Caco-2 (cell line): ENCODE results near the gene NUMA1. TPM values are rescaled to one million over a fixed set of nuclear protein-coding genes. Genes with fewer than 3 reads are reported as not detected.

Experiments
- BruUV-seq: library from RNA; stranded (reverse); fragments of 400-500 nt; replicated peaks from 2 replicates; lab custom pipeline; 2021; lab: Mats Ljungman, UMichigan
- CTCF ChIA-PET: fragments of 300-600 bp; sonication (Branson Sonifier 250); formaldehyde crosslinking; loops from one replicate; lab custom pipeline; 2022; ENCODE audit warnings: antibody characterized with exemption; lab: Charles Lee
- POLR2A ChIA-PET: fragments of 300-600 bp; sonication (Branson Sonifier 250); formaldehyde crosslinking; loops from one replicate; lab custom pipeline; 2022; ENCODE audit warnings: antibody characterized with exemption; lab: Charles Lee
- DNase-seq, 2 experiments: peaks; one replicate each; pipeline versions ENCODE4 v3.0.0 to v3.0.0-alpha.2; 2020 to 2022
- H3K27me3 ChIP-seq: replicated peaks from 2 replicates; pipeline ENCODE4 v1.6.0; 2011; ENCODE audit warnings: low read length; ENCODE audit not compliant: control insufficient read depth, insufficient read depth
- H3K36me3 ChIP-seq: 2 replicates; pipeline ENCODE4 v1.5.1; 2011; ENCODE audit warnings: low read length; ENCODE audit not compliant: control insufficient read depth, insufficient read depth
- H3K4me1 ChIP-seq: fragments of 250-450 bp; sonication (Bioruptor Pico); 2 replicates; pipeline ENCODE4 v1.5.1; 2020; ENCODE audit warnings: mild to moderate bottlenecking
- H3K4me3 ChIP-seq: 2 replicates; pipeline ENCODE4 v1.5.1; 2011; ENCODE audit warnings: low read depth, mild to moderate bottlenecking, control low read depth, low read length
- H3K9me3 ChIP-seq: fragments of 250-450 bp; sonication (Bioruptor Pico); 2 replicates; pipeline ENCODE4 v1.5.1; 2020; ENCODE audit warnings: mild to moderate bottlenecking, moderate library complexity
- H3K27ac Mint-ChIP-seq: one replicate; pipeline ENCODE4 v1.8.0; 2022; ENCODE audit warnings: mixed read lengths; ENCODE audit not compliant: unreplicated experiment
- H3K27me3 Mint-ChIP-seq: one replicate; pipeline ENCODE4 v1.8.0; 2022; ENCODE audit warnings: mixed read lengths; ENCODE audit not compliant: insufficient read depth, unreplicated experiment
- H3K36me3 Mint-ChIP-seq: one replicate; pipeline ENCODE4 v1.8.0; 2022; ENCODE audit warnings: mild to moderate bottlenecking, mixed read lengths; ENCODE audit not compliant: insufficient read depth, unreplicated experiment
- H3K4me1 Mint-ChIP-seq: one replicate; pipeline ENCODE4 v1.8.0; 2022; ENCODE audit warnings: low read depth, mixed read lengths; ENCODE audit not compliant: unreplicated experiment
- H3K4me3 Mint-ChIP-seq: one replicate; pipeline ENCODE4 v1.8.0; 2022; ENCODE audit warnings: mild to moderate bottlenecking, moderate library complexity, mixed read lengths; ENCODE audit not compliant: unreplicated experiment
- H3K9me3 Mint-ChIP-seq: one replicate; pipeline ENCODE4 v1.8.0; 2022; ENCODE audit warnings: mixed read lengths; ENCODE audit not compliant: unreplicated experiment
- intact Hi-C: fragments of 100-400 bp; cut with micrococcal nuclease; formaldehyde crosslinking; loops from one replicate; pipeline ENCODE4 v1.10.0; 2022; ENCODE audit not compliant: unreplicated experiment
- total RNA-seq: library from RNA; stranded (reverse); gene quantifications from 2 replicates; pipeline ENCODE4 v1.2.3, GENCODE V29; 2022
- TF ChIP-seq, protein P1 (sequence below), 2 experiments: fragments of 200-600 bp in 1 of 2; IDR thresholded peaks; 1 replicate in 1 of 2; 2 replicates in 1 of 2; pipeline versions ENCODE4 v1.5.1 to v1.8.0; 2011 to 2022; ENCODE audit warnings: antibody characterized with exemption in 1 of 2, control low read depth in 1 of 2, inconsistent platforms in 1 of 2, low read depth in 1 of 2, low read length in 1 of 2, mild to moderate bottlenecking in 1 of 2, moderate library complexity in 1 of 2; ENCODE audit not compliant: insufficient read depth in 1 of 2, severe bottlenecking in 1 of 2, unreplicated experiment in 1 of 2

The NUMA1 gene
- total RNA-seq, 1 experiment from 2014 or later: 190 TPM

DNA sequence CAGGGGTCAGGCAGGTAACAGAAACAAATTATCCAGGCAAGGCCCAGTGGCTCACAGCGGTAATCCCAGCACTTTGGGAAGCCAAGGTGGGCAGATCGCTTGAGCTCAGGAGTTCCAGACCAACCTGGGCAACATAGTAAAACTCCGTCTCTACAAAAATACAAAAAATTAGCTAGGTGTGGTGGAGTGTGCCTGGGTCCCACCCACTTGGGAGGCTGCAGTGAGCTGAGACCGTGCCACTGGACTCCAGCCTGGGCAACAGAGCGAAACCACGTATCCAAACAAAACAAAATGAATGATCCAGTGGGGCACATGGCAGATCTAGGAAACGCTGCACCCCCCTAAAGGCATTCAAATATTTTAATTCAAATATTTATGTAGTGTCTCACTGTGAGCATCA is 9.9 kb downstream of the NUMA1 start:
- Histone ChIP-seq H3K27me3 (no peaks in the 10 kb centered on the region), H3K4me1 (peaks cover 26% of the 10 kb centered on the region), H3K36me3 (peaks cover 3% of the 10 kb centered on the region; the same call in 1 of the 2 replicates), H3K4me3 (no peak overlapping the region), H3K9me3 (no peaks in the 10 kb centered on the region)
- peaks cover 31% of the 10 kb centered on the region for H3K4me1 Mint-ChIP-seq
- H3K27ac Mint-ChIP-seq: no peak overlapping the region
- no TSS peak for BruUV-seq
- TF ChIP-seq, protein P1, sequence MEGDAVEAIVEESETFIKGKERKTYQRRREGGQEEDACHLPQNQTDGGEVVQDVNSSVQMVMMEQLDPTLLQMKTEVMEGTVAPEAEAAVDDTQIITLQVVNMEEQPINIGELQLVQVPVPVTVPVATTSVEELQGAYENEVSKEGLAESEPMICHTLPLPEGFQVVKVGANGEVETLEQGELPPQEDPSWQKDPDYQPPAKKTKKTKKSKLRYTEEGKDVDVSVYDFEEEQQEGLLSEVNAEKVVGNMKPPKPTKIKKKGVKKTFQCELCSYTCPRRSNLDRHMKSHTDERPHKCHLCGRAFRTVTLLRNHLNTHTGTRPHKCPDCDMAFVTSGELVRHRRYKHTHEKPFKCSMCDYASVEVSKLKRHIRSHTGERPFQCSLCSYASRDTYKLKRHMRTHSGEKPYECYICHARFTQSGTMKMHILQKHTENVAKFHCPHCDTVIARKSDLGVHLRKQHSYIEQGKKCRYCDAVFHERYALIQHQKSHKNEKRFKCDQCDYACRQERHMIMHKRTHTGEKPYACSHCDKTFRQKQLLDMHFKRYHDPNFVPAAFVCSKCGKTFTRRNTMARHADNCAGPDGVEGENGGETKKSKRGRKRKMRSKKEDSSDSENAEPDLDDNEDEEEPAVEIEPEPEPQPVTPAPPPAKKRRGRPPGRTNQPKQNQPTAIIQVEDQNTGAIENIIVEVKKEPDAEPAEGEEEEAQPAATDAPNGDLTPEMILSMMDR (IDR thresholded peaks at IDR 0.05; ENCODE audit: insufficient read depth in 1 of 2, low read depth in 1 of 2, low read length in 1 of 2, severe bottlenecking in 1 of 2, unreplicated experiment in 1 of 2): no peak
- intact Hi-C loops: no loop called here
- no peaks in the 10 kb centered on the region for H3K9me3 Mint-ChIP-seq
- DNase-seq: no peak
- H3K36me3 Mint-ChIP-seq: peaks cover 35% of the 10 kb centered on the region
- H3K27me3 Mint-ChIP-seq: no peaks in the 10 kb centered on the region
- H3K4me3 Mint-ChIP-seq: no peak overlapping the region
- ChIA-PET CTCF (interaction anchor here (2.3 kb wide), 1 partner anchor 45 kb away, joined by 8 read pairs; no protein-coding TSS in a partner anchor), POLR2A (no interaction called here)

DNA sequence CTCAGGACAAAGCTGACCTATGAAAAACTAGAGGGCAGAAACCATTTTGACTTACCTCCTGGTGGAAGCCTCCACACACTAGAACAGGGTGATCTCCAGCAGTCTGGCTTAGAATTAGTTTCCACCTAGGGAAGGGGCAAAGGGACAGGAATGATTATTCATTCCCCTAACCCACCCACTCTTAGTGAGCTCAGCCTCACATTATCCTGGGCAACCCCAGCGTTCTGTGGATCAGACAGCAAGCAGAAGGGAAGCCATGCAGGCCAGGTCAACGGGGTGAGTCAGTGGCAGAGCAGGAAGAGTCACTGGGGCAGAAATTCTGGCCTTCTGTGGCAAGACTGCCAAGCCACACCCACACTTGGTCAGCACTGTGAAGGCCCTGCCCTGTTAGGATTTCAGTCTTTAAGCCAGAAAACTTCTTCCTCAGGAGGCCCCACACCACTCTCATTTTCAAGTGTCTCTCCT is 10.5 kb downstream of the NUMA1 start:
- Mint-ChIP-seq H3K4me3 (no peak overlapping the region), H3K27me3 (no peaks in the 10 kb centered on the region), H3K4me1 (peaks cover 31% of the 10 kb centered on the region), H3K36me3 (peaks cover 34% of the 10 kb centered on the region), H3K9me3 (no peaks in the 10 kb centered on the region), H3K27ac (no peak overlapping the region)
- H3K9me3 ChIP-seq: no peaks in the 10 kb centered on the region
- POLR2A ChIA-PET: no interaction called here
- CTCF ChIA-PET: interaction anchor here (2.3 kb wide), 1 partner anchor 44 kb away, joined by 8 read pairs; no protein-coding TSS in a partner anchor
- peak; percentile 53 to 55 for DNase-seq
- intact Hi-C loops: no loop called here
- no peaks in the 10 kb centered on the region; the same call in 1 of the 2 replicates for H3K36me3 ChIP-seq
- peaks cover 26% of the 10 kb centered on the region for H3K4me1 ChIP-seq
- BruUV-seq: no TSS peak
- H3K4me3 ChIP-seq: no peak overlapping the region
- TF ChIP-seq, protein P1 (IDR thresholded peaks at IDR 0.05; ENCODE audit: insufficient read depth in 1 of 2, low read depth in 1 of 2, low read length in 1 of 2, severe bottlenecking in 1 of 2, unreplicated experiment in 1 of 2): no peak
- no peaks in the 10 kb centered on the region for H3K27me3 ChIP-seq

DNA sequence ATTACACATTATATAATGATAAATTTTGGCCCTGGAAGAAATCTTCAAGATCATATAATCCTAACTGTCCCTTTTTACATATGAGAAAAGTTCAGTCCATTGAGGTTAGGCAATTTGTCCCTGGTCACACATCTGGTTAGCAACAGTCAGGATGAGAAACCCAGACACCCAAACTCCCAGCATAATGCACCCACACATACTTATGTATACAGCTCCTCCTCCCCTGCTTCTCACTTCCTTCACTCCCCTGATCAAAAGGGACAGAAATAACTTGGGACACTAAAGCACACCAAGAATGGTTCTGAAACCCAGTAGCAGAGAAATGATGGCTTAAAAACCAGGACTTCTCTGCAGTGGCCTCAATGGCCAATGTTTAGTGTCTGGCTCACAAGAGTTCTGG is 11.1 kb downstream of the NUMA1 start:
- H3K4me1 Mint-ChIP-seq: peaks cover 31% of the 10 kb centered on the region
- Histone ChIP-seq H3K27me3 (no peaks in the 10 kb centered on the region), H3K4me3 (no peak overlapping the region), H3K36me3 (no peaks in the 10 kb centered on the region; the same call in 1 of the 2 replicates), H3K9me3 (no peaks in the 10 kb centered on the region), H3K4me1 (peaks cover 26% of the 10 kb centered on the region)
- TF ChIP-seq, protein P1 (IDR thresholded peaks at IDR 0.05; ENCODE audit: insufficient read depth in 1 of 2, low read depth in 1 of 2, low read length in 1 of 2, severe bottlenecking in 1 of 2, unreplicated experiment in 1 of 2): no peak
- no peak overlapping the region for H3K4me3 Mint-ChIP-seq
- POLR2A ChIA-PET: no interaction called here
- peaks cover 34% of the 10 kb centered on the region for H3K36me3 Mint-ChIP-seq
- no peak overlapping the region for H3K27ac Mint-ChIP-seq
- CTCF ChIA-PET: interaction anchor here (2.3 kb wide), 1 partner anchor 43 kb away, joined by 8 read pairs; no protein-coding TSS in a partner anchor
- no peaks in the 10 kb centered on the region for H3K27me3 Mint-ChIP-seq
- DNase-seq: no peak
- no TSS peak for BruUV-seq
- H3K9me3 Mint-ChIP-seq: no peaks in the 10 kb centered on the region
- intact Hi-C loops: no loop called here
